Calu3 (cell line): ENCODE data around the gene RHOA. TPM values are rescaled to one million over a fixed set of nuclear protein-coding genes. Genes with fewer than 3 reads are reported as not detected.
"Not testable (repeated sequence)": the region's sequence is repeated elsewhere in the genome, so short reads cannot be mapped to it uniquely, and the experiment has no call there.

ENCODE experiments used
- BruUV-seq: library from RNA; stranded (reverse); fragments of 400-500 nt; replicated peaks from 2 replicates; lab custom pipeline; 2021; lab: Mats Ljungman, UMichigan
- CTCF ChIA-PET: fragments of 300-600 bp; sonication (Branson Sonifier 250); formaldehyde crosslinking; loops from one replicate; lab custom pipeline; 2022; ENCODE audit warnings: antibody characterized with exemption; lab: Charles Lee
- DNase-seq: peaks from one replicate; pipeline ENCODE4 v3.0.0; 2022
- H3K27ac Mint-ChIP-seq: one replicate; pipeline ENCODE4 v1.8.0; 2022; ENCODE audit warnings: mixed read lengths; ENCODE audit not compliant: unreplicated experiment
- H3K27me3 Mint-ChIP-seq: one replicate; pipeline ENCODE4 v1.8.0; 2022; ENCODE audit warnings: mixed read lengths; ENCODE audit not compliant: unreplicated experiment
- H3K36me3 Mint-ChIP-seq: one replicate; pipeline ENCODE4 v1.8.0; 2022; ENCODE audit warnings: mild to moderate bottlenecking, moderate library complexity, mixed read lengths; ENCODE audit not compliant: insufficient read depth, unreplicated experiment
- H3K4me1 Mint-ChIP-seq: one replicate; pipeline ENCODE4 v1.8.0; 2022; ENCODE audit warnings: mild to moderate bottlenecking, low read depth, mixed read lengths; ENCODE audit not compliant: unreplicated experiment
- H3K4me3 Mint-ChIP-seq: one replicate; pipeline ENCODE4 v1.8.0; 2022; ENCODE audit warnings: mild to moderate bottlenecking, low read depth, moderate library complexity, mixed read lengths; ENCODE audit not compliant: unreplicated experiment
- H3K9me3 Mint-ChIP-seq: one replicate; pipeline ENCODE4 v1.8.0; 2022; ENCODE audit warnings: low read depth, mixed read lengths; ENCODE audit not compliant: unreplicated experiment
- intact Hi-C: fragments of 100-400 bp; cut with micrococcal nuclease; formaldehyde crosslinking; loops from one replicate; pipeline ENCODE4 v1.10.0; 2022; ENCODE audit not compliant: unreplicated experiment
- total RNA-seq: library from RNA; stranded (reverse); gene quantifications from 2 replicates; pipeline ENCODE4 v1.2.3, GENCODE V29; 2022
- TF ChIP-seq, protein P1 (sequence below): fragments of 200-600 bp; IDR thresholded peaks from one replicate; pipeline ENCODE4 v1.8.0; 2022; ENCODE audit warnings: antibody characterized with exemption; ENCODE audit not compliant: unreplicated experiment

RHOA gene
- total RNA-seq, 1 experiment from 2014 or later: 352 TPM

DNA sequence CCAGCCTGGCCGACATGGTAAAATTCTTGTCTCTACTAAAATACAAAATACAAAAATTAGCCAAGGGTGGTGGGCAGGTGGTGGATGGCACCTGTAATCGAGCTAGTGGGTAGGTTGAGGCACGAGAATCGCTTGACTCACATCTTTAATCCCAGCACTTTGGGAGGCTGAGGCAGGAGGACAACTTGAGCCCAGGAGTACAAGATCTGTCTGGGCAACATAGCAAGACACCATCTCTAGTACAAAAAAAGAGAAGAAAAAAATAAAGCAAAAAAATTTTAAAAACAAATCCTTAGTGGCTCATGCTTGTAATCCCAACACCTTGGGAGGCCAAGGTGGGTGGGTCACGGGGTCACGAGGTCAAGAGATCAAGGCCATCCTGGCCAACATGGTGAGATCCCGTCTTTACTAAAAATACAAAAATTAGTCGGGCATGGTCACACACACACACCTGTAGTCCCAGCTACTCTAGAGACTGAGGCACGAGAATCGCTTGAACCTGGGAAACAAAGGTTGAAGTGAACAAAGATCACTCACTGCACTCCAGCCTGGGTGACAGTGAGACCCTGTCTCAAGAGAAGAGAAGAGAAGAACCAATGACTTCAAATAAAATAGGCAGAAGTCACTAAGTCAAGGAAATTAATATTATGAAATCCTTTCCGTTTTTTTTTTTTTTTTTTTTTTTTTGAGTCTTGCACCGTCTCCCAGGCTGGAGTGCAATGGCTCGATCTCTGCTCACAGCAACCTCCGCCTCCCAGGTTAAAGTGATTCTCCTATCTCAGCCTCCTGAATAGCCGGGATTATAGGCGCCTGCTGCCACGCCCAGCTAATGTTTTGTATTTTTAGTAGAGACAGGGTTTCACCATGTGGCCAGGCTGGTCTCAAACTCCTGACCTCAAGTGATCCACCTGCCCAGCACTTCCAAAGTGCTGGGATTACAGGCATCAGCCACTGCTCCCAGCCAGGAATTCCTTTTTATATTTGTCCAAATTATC lies 4.9 kb downstream of the RHOA start:
- Mint-ChIP-seq H3K36me3 (peaks cover 34% of the 10 kb centered on the region), H3K27ac (peak overlapping the region; percentile 64), H3K4me1 (peaks cover 27% of the 10 kb centered on the region), H3K9me3 (no peaks in the 10 kb centered on the region), H3K4me3 (no peak overlapping the region), H3K27me3 (no peaks in the 10 kb centered on the region)
- CTCF ChIA-PET: no interaction called here
- no peak for DNase-seq
- intact Hi-C loops: no loop called here
- BruUV-seq: no TSS peak
- TF ChIP-seq, protein P1, sequence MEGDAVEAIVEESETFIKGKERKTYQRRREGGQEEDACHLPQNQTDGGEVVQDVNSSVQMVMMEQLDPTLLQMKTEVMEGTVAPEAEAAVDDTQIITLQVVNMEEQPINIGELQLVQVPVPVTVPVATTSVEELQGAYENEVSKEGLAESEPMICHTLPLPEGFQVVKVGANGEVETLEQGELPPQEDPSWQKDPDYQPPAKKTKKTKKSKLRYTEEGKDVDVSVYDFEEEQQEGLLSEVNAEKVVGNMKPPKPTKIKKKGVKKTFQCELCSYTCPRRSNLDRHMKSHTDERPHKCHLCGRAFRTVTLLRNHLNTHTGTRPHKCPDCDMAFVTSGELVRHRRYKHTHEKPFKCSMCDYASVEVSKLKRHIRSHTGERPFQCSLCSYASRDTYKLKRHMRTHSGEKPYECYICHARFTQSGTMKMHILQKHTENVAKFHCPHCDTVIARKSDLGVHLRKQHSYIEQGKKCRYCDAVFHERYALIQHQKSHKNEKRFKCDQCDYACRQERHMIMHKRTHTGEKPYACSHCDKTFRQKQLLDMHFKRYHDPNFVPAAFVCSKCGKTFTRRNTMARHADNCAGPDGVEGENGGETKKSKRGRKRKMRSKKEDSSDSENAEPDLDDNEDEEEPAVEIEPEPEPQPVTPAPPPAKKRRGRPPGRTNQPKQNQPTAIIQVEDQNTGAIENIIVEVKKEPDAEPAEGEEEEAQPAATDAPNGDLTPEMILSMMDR: no peak

DNA sequence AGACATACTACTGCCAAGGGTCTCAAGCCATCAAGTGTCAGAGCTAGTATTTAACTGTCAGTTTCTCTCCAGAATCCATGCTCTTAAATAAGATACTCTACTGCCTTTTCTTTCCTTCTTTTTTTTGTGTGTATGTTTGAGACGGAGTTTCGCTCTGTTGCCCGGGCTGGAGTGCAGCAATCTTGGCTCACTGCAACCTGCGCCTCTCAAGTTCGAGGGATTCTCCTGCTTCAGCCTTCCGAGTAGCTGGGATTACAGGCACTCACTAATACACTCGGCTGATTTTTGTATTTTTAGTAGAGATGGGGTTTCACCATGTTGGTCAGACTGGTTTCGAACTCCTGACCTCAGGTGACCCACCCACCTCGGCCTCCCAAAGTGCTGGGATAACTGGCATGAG lies 6.2 kb downstream of the RHOA start:
- not testable (repeated sequence) for BruUV-seq
- CTCF ChIA-PET: interaction anchor here (0.7 kb wide), 2 partner anchors 66 to 433 kb away, joined by 3 read pairs; no protein-coding TSS in a partner anchor
- H3K27ac Mint-ChIP-seq: peak overlapping the region; percentile 64

DNA sequence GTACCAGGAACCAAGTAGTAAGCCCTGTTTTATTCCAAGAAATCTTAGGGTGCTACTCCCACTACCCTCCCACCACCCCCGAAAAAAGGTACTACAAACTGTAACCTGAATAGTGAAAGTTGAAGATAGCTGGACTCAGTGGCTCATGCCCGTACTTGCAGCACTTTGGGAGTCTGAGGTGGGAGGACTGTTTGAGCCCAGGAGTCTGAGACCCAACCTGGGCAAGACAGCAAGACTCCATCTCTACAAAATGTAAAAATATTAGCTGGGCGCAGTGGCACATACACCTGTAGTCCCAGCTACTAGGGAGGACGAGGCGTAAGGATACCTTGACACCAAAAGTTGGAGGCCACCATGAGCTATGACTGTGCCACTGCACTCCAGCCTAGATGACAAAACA lies 7.9 kb downstream of the RHOA start:
- TF ChIP-seq, protein P1: no peak
- Mint-ChIP-seq H3K36me3 (peaks cover 31% of the 10 kb centered on the region), H3K27ac (no peak overlapping the region), H3K4me3 (no peak overlapping the region), H3K4me1 (peaks cover 35% of the 10 kb centered on the region), H3K27me3 (no peaks in the 10 kb centered on the region), H3K9me3 (no peaks in the 10 kb centered on the region)
- DNase-seq: no peak
- no TSS peak for BruUV-seq
- intact Hi-C loops: no loop called here
- CTCF ChIA-PET: no interaction called here

More for the DNA sequence above, 6.2 kb downstream of the RHOA start:
- Mint-ChIP-seq H3K36me3 (peaks cover 33% of the 10 kb centered on the region), H3K4me1 (peaks cover 28% of the 10 kb centered on the region)
- H3K27me3 Mint-ChIP-seq, H3K4me3 Mint-ChIP-seq, H3K9me3 Mint-ChIP-seq, DNase-seq, intact Hi-C loops: not testable (repeated sequence)

DNA sequence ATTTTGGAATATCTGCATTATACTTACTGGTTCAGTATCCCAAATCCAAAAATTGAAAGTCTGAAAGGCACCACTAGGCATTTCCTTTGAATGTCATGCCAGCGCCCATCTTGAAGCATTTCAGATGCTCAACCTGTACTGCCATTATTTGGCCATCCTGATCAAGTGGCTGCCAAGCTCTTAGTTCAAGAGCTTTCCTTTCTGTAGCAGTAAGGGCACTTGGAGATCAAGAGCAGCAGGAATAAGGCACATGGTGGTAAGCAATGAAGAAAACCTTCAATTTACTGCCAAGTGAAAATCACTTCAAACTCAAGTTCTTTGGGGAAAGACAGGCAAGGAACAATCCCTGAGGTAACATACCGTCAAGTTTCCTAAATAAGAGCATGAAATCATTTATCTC lies 10.0 kb downstream of the RHOA start:
- CTCF ChIA-PET: interaction anchor here (0.5 to 1.4 kb wide), 2 partner anchors 58 to 61 kb away, joined by 3 read pairs; no protein-coding TSS in a partner anchor
- Mint-ChIP-seq H3K4me3 (no peak overlapping the region), H3K27ac (no peak overlapping the region), H3K36me3 (peaks cover 40% of the 10 kb centered on the region), H3K4me1 (peaks cover 32% of the 10 kb centered on the region), H3K27me3 (no peaks in the 10 kb centered on the region), H3K9me3 (no peaks in the 10 kb centered on the region)
- BruUV-seq: no TSS peak
- no peak for DNase-seq
- intact Hi-C loops: no loop called here
- TF ChIP-seq, protein P1: no peak

DNA sequence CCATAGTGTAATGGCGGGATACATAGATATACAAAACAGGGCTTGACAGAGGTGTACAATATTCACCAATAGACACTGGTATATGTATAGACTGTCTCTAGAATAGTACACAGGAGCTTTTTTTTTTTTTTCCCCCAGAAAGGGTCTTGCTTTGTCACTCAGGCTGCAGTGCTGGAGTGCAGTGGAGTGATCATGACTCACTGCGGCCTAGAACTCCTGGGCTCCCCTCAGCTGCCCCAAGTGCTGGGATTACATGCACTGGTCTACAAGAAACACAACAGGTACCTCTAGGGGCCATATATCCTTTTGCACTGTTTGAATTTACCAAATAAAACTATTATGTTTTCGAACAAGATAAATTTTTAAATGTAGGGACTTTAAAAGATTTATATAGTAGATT lies 12.3 kb downstream of the RHOA start:
- CTCF ChIA-PET: no interaction called here
- Mint-ChIP-seq H3K36me3 (peaks cover 45% of the 10 kb centered on the region), H3K4me1 (peaks cover 19% of the 10 kb centered on the region), H3K27me3 (no peaks in the 10 kb centered on the region), H3K4me3 (no peak overlapping the region), H3K9me3 (no peaks in the 10 kb centered on the region), H3K27ac (no peak overlapping the region)
- no TSS peak for BruUV-seq
- TF ChIP-seq, protein P1: no peak
- intact Hi-C loops: no loop called here
- no peak for DNase-seq
